ENCODE data around the gene RASD1.

Gene RASD1

DNA sequence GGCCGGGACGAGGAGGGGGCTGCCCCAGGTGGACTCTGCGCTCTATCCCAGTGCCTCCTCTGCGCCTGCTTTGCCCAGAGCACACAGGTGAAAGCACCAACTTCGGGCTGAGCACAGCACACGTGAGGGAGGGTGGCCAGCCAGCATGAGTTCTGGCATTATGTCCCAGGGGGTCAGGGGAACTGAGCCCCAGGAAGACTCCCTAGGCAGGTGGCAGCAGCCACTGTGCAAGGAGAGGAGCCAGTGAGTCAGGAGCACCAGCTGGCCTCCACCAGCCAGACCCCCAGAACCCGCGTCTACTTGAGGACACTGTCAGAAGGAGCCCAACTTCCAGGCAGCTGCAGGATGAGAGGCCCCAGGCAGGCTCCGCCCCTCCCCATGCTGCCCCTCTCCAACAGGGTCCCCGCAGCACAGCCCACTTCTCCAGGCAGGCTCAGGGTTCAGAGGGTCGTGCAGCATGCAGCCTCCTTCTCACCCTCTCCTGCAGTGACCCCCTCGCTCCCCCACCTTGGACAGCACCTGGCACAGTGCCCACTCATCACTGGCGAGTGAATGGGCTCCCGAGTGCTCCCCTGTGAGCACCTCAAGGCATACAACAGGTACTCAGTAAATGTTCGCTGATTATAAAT lies 44.2 kb upstream of the RASD1 start:
- TF ChIP-seq, protein P1, sequence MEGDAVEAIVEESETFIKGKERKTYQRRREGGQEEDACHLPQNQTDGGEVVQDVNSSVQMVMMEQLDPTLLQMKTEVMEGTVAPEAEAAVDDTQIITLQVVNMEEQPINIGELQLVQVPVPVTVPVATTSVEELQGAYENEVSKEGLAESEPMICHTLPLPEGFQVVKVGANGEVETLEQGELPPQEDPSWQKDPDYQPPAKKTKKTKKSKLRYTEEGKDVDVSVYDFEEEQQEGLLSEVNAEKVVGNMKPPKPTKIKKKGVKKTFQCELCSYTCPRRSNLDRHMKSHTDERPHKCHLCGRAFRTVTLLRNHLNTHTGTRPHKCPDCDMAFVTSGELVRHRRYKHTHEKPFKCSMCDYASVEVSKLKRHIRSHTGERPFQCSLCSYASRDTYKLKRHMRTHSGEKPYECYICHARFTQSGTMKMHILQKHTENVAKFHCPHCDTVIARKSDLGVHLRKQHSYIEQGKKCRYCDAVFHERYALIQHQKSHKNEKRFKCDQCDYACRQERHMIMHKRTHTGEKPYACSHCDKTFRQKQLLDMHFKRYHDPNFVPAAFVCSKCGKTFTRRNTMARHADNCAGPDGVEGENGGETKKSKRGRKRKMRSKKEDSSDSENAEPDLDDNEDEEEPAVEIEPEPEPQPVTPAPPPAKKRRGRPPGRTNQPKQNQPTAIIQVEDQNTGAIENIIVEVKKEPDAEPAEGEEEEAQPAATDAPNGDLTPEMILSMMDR (IDR thresholded peaks at IDR 0.05) = no peak

DNA sequence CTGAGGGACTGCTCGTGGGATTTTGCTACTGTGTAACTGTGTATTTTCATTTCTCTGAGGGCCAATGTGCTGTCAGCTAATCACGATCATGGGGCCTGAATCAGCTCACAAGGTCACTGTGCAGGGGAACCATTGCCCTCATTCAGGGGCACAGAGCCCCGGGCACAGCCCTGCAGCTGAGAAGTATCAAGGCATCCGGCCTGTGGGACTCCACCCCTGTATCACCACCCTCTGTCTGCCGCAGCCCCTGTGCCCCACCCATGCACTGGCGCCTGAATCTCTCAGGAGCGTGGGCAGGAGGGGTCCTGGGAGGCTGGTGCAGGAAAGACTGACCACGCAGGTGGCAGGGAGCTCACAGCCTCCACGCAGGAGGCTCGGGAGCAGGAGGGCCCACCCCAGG lies 43.4 kb upstream of the RASD1 start:
- TF ChIP-seq, protein P1 (IDR thresholded peaks at IDR 0.05) = no peak

DNA sequence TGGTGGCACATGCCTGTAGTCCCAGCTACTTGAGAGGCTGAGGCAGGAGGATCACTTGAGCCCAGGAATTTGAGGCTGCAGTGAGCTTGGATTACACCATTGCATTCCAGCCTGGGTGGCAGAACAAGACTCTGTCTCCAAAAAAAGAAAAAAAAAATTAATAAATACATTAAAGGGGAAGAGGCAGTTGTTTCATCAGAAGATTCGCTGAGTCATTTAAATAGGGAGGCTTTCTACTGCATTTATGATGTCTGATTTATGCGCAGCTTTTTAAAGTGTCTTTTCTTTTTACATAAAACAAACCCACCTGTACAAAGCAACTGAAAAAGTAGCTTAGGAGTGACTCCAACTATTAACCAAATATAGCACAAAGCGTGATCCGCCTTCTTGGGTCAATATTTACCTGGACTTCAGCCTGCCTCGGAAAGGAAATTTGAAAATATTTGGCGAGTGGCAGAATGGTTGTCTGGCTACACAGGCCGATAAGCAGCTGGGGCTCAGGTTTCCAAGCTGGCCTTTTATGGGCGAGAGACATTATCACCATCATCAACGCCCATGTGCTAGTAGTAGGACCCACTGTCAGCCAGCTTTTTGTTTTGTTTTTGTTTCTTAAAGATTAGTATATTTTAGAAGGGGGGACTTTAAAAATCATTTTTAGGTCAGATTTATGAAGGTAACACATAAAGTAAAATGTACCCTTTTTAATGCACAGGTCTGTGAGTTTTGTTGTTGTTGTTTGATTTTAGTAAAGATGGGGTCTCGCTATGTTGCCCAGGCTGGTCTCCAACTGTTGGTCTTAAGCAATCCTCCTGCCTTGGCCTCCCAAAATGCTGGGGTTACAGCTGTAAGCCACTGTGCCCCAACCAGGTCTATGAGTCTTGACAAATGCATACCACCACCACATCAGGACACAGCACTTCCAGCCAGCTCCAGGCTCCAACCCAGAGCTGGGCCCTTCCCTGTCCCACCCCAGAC lies 42.5 kb upstream of the RASD1 start:
- TF ChIP-seq, protein P1 (IDR thresholded peaks at IDR 0.05) = no peak

DNA sequence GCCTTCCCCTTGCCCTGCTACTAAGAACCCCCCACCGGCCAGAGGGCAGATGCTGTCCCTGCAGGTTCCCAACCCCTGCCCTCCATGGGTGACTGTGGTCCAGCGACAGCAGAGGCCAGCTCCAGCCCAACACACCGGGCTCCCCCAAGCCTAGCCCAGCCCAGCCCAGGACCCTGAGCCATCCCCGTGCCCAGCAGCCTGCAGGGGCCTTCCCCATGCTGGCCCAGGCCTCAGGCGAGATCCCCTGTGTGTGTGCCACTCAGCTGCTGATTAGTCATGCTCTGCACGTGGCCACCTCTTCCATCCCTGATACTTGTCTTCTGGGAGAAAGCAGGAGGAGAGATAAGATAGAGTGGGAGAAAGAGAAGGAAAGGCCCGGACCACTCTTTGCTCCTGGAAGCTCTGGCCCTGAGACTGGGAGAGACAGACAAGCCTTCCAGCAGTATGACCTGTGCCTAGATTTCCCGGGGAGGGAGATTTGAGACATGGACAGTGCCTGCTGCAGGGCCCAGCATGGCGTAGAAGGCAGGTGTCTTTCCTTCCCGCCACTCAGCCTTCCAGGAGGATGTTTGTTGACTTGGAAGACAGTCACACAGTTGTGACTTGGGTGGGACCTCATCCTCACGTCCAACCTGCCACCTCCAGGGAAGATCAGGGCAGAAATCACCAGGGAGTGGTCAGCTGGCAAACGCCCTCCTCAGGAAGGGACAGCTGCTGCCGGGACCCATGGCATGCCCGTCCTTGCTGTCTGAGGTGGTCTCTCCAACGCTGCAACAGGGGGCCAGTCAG lies 41.3 kb upstream of the RASD1 start:
- TF ChIP-seq, protein P1 (IDR thresholded peaks at IDR 0.05) = no peak

DNA sequence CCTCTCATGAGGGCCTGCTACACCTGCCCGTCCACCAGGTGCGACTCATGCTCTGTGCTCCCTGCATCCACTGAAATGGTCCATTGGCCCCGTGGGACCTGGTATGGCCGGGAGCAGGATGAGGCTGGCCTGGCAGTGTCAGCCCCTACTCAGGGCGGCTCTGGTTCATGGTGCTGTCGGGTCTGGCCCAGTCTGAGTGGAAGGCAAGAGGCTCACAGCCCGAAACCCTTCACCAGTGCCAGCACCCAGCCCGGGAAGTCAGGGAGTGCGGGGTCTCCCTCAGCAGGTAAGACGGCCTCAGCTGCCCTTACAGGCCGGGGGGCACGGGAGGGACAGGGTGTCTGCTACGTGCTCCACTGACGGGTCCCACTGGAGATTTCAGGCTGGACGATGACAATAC lies 40.5 kb upstream of the RASD1 start:
- TF ChIP-seq, protein P1 (IDR thresholded peaks at IDR 0.05) = no peak

DNA sequence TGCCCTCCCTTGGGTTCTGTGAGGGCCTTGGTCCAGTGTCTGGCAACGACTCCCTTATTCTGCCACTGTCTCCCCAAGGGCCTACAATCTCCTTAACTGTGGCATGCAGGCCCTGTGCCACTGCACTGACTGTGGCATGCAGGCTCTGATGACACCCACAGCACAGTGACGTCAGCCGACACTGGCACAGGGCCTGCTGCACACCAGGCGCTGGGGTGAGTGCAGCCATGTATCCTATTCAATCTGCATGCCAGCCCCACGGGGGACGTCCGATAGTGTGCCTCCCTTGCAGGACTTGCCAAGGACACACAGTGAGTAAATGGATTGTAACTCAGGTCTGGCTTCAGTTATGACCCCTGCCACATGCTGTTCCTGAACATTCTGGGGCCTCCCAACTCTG lies 39.8 kb upstream of the RASD1 start:
- TF ChIP-seq, protein P1 (IDR thresholded peaks at IDR 0.05) = no peak

DNA sequence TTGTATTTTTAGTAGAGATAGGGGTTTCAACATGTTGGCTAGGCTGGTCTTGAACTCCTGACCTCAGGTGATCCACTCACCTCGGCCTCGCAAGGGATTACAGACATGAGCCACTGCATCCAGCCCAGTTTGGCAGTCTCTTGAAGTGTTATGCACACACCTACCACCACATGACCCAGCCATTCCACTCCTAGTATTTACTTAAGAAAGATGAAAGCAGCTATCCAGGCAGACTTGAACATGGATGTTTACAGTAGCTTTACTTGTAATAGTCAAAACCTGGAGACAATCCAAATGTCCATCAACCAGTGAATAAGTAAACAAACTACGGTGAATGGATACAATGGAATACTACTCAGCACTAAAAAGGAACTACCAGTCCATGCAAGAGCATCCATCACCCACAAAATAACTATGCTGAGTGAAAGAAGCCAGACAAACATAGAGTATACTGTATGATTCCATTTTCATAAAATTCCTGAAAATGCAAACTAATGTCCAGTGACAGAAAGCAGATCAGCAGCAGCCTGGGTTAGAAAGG lies 37.8 kb upstream of the RASD1 start:
- TF ChIP-seq, protein P1 (IDR thresholded peaks at IDR 0.05) = no peak

Measured in LNCAP (cell line).